H1 (cell line): ENCODE results near the gene MIA2. TPM values are rescaled to one million over a fixed set of nuclear protein-coding genes. Genes with fewer than 3 reads are reported as not detected.

ENCODE experiments used
- CTCF ChIA-PET: fragments of 300-600 bp; sonication (Branson Sonifier 250); formaldehyde crosslinking; loops from one replicate; lab custom pipeline; 2021; ENCODE audit not compliant: partially characterized antibody; lab: Charles Lee
- POLR2A ChIA-PET: fragments of 300-600 bp; sonication (Branson Sonifier 250); formaldehyde crosslinking; loops from one replicate; lab custom pipeline; 2021; ENCODE audit warnings: inconsistent platforms; ENCODE audit not compliant: partially characterized antibody; lab: Charles Lee
- DNase-seq, 2 experiments: peaks; one replicate each; pipeline versions ENCODE4 v3.0.0 to v3.0.0-alpha.2; 2010 to 2022; ENCODE audit warnings: low spot score in 2 of 2, low read depth in 1 of 2, mixed read lengths in 1 of 2
- FAIRE-seq: peaks from 2 replicates; lab custom pipeline; 2011; peaks lifted over from hg19 to GRCh38; lab: Jason Lieb, UNC
- H2AFZ ChIP-seq: 2 replicates; pipeline ENCODE4 v1.8.1; 2012; ENCODE audit warnings: low read length, inconsistent platforms
- H2AK5ac ChIP-seq: 2 replicates; pipeline ENCODE4 v1.6.1; 2013; ENCODE audit warnings: low read depth, low read length
- H2BK120ac ChIP-seq: replicated peaks from 2 replicates; pipeline ENCODE3; 2013; ENCODE audit warnings: low read depth, low read length, inconsistent platforms
- H2BK12ac ChIP-seq: 2 replicates; pipeline ENCODE4 v1.6.1; 2013; ENCODE audit warnings: low read depth, low read length
- H2BK15ac ChIP-seq: 2 replicates; pipeline ENCODE4 v1.6.1; 2013; ENCODE audit warnings: low read length
- H2BK20ac ChIP-seq: 2 replicates; pipeline ENCODE4 v1.6.1; 2013; ENCODE audit warnings: low read length
- H2BK5ac ChIP-seq: 2 replicates; pipeline ENCODE4 v1.6.1; 2013; ENCODE audit warnings: low read depth, low read length
- H3K14ac ChIP-seq: 2 replicates; pipeline ENCODE4 v1.6.1; 2013; ENCODE audit warnings: inconsistent platforms; ENCODE audit not compliant: insufficient read length
- H3K18ac ChIP-seq: 2 replicates; pipeline ENCODE4 v1.6.1; 2013; ENCODE audit warnings: low read length; ENCODE audit errors: extremely low read depth
- H3K23ac ChIP-seq: 2 replicates; pipeline ENCODE4 v1.6.1; 2013; ENCODE audit warnings: inconsistent platforms; ENCODE audit not compliant: insufficient read length
- H3K23me2 ChIP-seq: 2 replicates; pipeline ENCODE4 v1.6.1; 2013; ENCODE audit warnings: low read depth, low read length
- H3K27ac ChIP-seq: 2 replicates; pipeline ENCODE4 v1.6.1; 2011; ENCODE audit warnings: low read depth, low read length, inconsistent platforms
- H3K27me3 ChIP-seq, 4 experiments: replicated peaks in 1 of 4; 1 replicate in 1 of 4; 2 replicates in 3 of 4; pipeline versions ENCODE4 v1.6.1 to v1.8.1; 2011 to 2013; ENCODE audit warnings: low read length in 3 of 4, mild to moderate bottlenecking in 3 of 4, inconsistent platforms in 2 of 4, mixed read lengths in 2 of 4, moderate library complexity in 1 of 4; ENCODE audit not compliant: control insufficient read depth in 3 of 4, insufficient read depth in 3 of 4; ENCODE audit errors: extremely low read depth in 1 of 4
- H3K36me3 ChIP-seq, 4 experiments: 2 replicates each; pipeline versions ENCODE4 v1.6.1 to v1.8.1; 2011 to 2013; ENCODE audit warnings: mild to moderate bottlenecking in 4 of 4, low read length in 3 of 4, moderate library complexity in 2 of 4, control low read depth in 1 of 4, inconsistent platforms in 1 of 4; ENCODE audit not compliant: insufficient read depth in 4 of 4, control insufficient read depth in 2 of 4
- H3K4ac ChIP-seq: replicated peaks from 2 replicates; pipeline ENCODE3; 2013; ENCODE audit warnings: low read length, low read depth, mixed read lengths, inconsistent platforms; ENCODE audit not compliant: insufficient read length
- H3K4me1 ChIP-seq, 4 experiments: replicated peaks in 1 of 4; 1 replicate in 1 of 4; 2 replicates in 3 of 4; pipeline versions ENCODE4 v1.6.1 to v1.8.1; 2011 to 2013; ENCODE audit warnings: low read length in 3 of 4, inconsistent platforms in 2 of 4, mixed read lengths in 1 of 4; ENCODE audit not compliant: insufficient read depth in 4 of 4, control insufficient read depth in 3 of 4
- H3K4me2 ChIP-seq, 2 experiments: 2 replicates each; pipeline versions ENCODE4 v1.6.1 to v1.8.1; 2011 to 2013; ENCODE audit warnings: low read depth in 2 of 2, low read length in 2 of 2, control low read depth in 1 of 2, inconsistent platforms in 1 of 2, mild to moderate bottlenecking in 1 of 2; ENCODE audit not compliant: insufficient read depth in 1 of 2
- H3K4me3 ChIP-seq, 4 experiments: fragments of 200-600, 300-600 bp in 1 of 4; sonication (generic), shearing (Covaris generic), sonication (Bioruptor Twin) in 1 of 4; 2 replicates each; pipeline versions ENCODE4 v1.5.1 to v1.8.1; 2011 to 2016; ENCODE audit warnings: low read length in 4 of 4, low read depth in 3 of 4, control low read depth in 2 of 4, inconsistent platforms in 2 of 4, mild to moderate bottlenecking in 2 of 4, mixed read lengths in 1 of 4, moderate library complexity in 1 of 4; ENCODE audit not compliant: insufficient read depth in 2 of 4; ENCODE audit errors: extremely low read depth in 1 of 4
- H3K56ac ChIP-seq: replicated peaks from 2 replicates; pipeline ENCODE3; 2013; ENCODE audit warnings: low read depth, mild to moderate bottlenecking, mixed read lengths, low read length, inconsistent platforms; ENCODE audit not compliant: insufficient read length
- H3K79me1 ChIP-seq: 2 replicates; pipeline ENCODE4 v1.6.1; 2013; ENCODE audit warnings: low read depth, low read length, control low read depth
- H3K79me2 ChIP-seq, 2 experiments: 2 replicates each; pipeline versions ENCODE4 v1.6.1 to v1.8.1; 2012 to 2013; ENCODE audit warnings: low read length in 2 of 2, mild to moderate bottlenecking in 2 of 2, inconsistent platforms in 1 of 2; ENCODE audit not compliant: insufficient read depth in 2 of 2, control insufficient read depth in 1 of 2
- H3K9ac ChIP-seq, 4 experiments: replicated peaks in 1 of 4; 1 replicate in 1 of 4; 2 replicates in 3 of 4; pipeline versions ENCODE4 v1.6.1 to v1.8.1; 2011 to 2013; ENCODE audit warnings: low read depth in 3 of 4, low read length in 3 of 4, control low read depth in 2 of 4, mild to moderate bottlenecking in 2 of 4, moderate library complexity in 2 of 4, inconsistent platforms in 1 of 4; ENCODE audit errors: extremely low read depth in 1 of 4
- H3K9me3 ChIP-seq, 2 experiments: 2 replicates each; pipeline versions ENCODE4 v1.6.1 to v1.8.1; 2012 to 2013; ENCODE audit warnings: mild to moderate bottlenecking in 2 of 2, moderate library complexity in 2 of 2, control low read depth in 1 of 2, inconsistent platforms in 1 of 2, low read depth in 1 of 2, low read length in 1 of 2, mixed read lengths in 1 of 2; ENCODE audit not compliant: insufficient read depth in 2 of 2
- H4K20me1 ChIP-seq, 2 experiments: replicated peaks in 1 of 2; 2 replicates each; pipeline versions ENCODE3 to v1.8.1; 2011 to 2013; ENCODE audit warnings: inconsistent platforms in 2 of 2, low read length in 2 of 2, mild to moderate bottlenecking in 1 of 2; ENCODE audit not compliant: insufficient read depth in 2 of 2, control insufficient read depth in 1 of 2
- H4K5ac ChIP-seq: 2 replicates; pipeline ENCODE4 v1.6.1; 2013; ENCODE audit warnings: low read length, low read depth, mixed read lengths, inconsistent platforms; ENCODE audit not compliant: insufficient read length
- H4K8ac ChIP-seq: 2 replicates; pipeline ENCODE4 v1.8.0; 2013; ENCODE audit warnings: mild to moderate bottlenecking, moderate library complexity, low read length, inconsistent platforms; ENCODE audit not compliant: insufficient read depth; ENCODE audit errors: extremely low read depth
- H4K91ac ChIP-seq: replicated peaks from 2 replicates; pipeline ENCODE3; 2013; ENCODE audit warnings: low read length, mixed read lengths, inconsistent platforms; ENCODE audit not compliant: insufficient read length
- FOSL1 ChIP-seq: IDR thresholded peaks from 2 replicates; pipeline ENCODE4 v1.6.1; 2011; ENCODE audit warnings: mild to moderate bottlenecking, low read depth, low read length, moderate library complexity; ENCODE audit not compliant: insufficient read depth
- GTF2F1 ChIP-seq: IDR thresholded peaks from 2 replicates; pipeline ENCODE4 v1.6.1; 2012; ENCODE audit warnings: low read depth, low read length, improper control_type of control experiment, borderline replicate concordance
- JUND ChIP-seq: IDR thresholded peaks from 2 replicates; pipeline ENCODE4 v1.6.1; 2011; ENCODE audit warnings: mild to moderate bottlenecking, improper control_type of control experiment, low read length
- NANOG ChIP-seq: IDR thresholded peaks from 2 replicates; pipeline ENCODE4 v1.6.1; 2011; ENCODE audit warnings: low read length, low read depth, mild to moderate bottlenecking, inconsistent platforms; ENCODE audit not compliant: insufficient read depth, poor library complexity, severe bottlenecking
- PHF8 ChIP-seq: fragments of 200-600 bp; sonication (generic); conservative IDR thresholded peaks from 2 replicates; pipeline ENCODE4 v1.7.1; 2012; ENCODE audit warnings: low read depth, mild to moderate bottlenecking, inconsistent platforms, low read length, moderate library complexity
- POLR2A ChIP-seq, 2 experiments: IDR thresholded peaks; 1 replicate in 1 of 2; 2 replicates in 1 of 2; pipeline ENCODE4 v1.6.1; 2011; ENCODE audit warnings: low read depth in 2 of 2, low read length in 2 of 2, mild to moderate bottlenecking in 2 of 2; ENCODE audit errors: control extremely low read depth in 1 of 2
- WGBS, 2 experiments: shearing (Covaris generic) in 1 of 2; methylation state at CpG; one replicate each; pipeline versions ENCODE4 v1.1.6 to v1.1.7; 2013 to 2015; ENCODE audit warnings: low lambda C conversion rate in 2 of 2, mixed read lengths in 2 of 2, inconsistent platforms in 1 of 2, low coverage in 1 of 2, missing lambda C conversion rate in 1 of 2; ENCODE audit not compliant: insufficient replicate concordance in 2 of 2, insufficient coverage in 1 of 2, insufficient read length in 1 of 2; ENCODE audit errors: extremely low coverage in 1 of 2, missing lambda C conversion rate in 1 of 2; 5-methylcytosine and 5-hydroxymethylcytosine counted together
- polyA plus RNA-seq, 7 experiments: library from polyadenylated mRNA; depleted of rRNA in 3 of 7; stranded (reverse) in 5 of 7; unstranded in 2 of 7; fragments of >200 nt in 5 of 7; fragments of 200-250 nt in 2 of 7; gene quantifications; 1 replicate in 5 of 7; 2 replicates in 1 of 7; 4 replicates in 1 of 7; pipeline versions ENCODE4 v1.2.1 to v1.2.3, GENCODE V29; 2011 to 2013; ENCODE audit warnings: missing spikeins in 2 of 7, mixed read lengths in 2 of 7
- total RNA-seq: library from RNA; stranded (reverse); fragmentation: NEBNext Ultra II Directional; extraction: Animal tissue kit (Norgen Biotek cat#: 25700); gene quantifications from 2 replicates; pipeline ENCODE4 v1.2.1, GENCODE V29; 2021

MIA2 gene
- total and polyA plus RNA-seq, 2 of the 8 experiments (the other 6 are each of a cell fraction or from before 2014, with no cell fraction given) = 10.1 to 15.0 TPM

GRCh38 chr14:39382463-39382862, 148.7 kb downstream of the MIA2 start:
- Histone ChIP-seq H4K20me1 (no peaks in the 10 kb centered on the region), H2BK12ac (no peak overlapping the region), H4K91ac (no peak overlapping the region), H2AFZ (no peak overlapping the region), H2BK15ac (no peak overlapping the region), H2BK5ac (no peak overlapping the region), H3K4me1 (no peaks in the 10 kb centered on the region), H3K9me3 (no peaks in the 10 kb centered on the region), H3K79me2 (no peaks in the 10 kb centered on the region), H3K23ac (no peak overlapping the region), H3K27me3 (no peaks in the 10 kb centered on the region), H3K18ac (no peak overlapping the region), H2AK5ac (no peak overlapping the region), H3K4me2 (no peak overlapping the region), H4K8ac (no peak overlapping the region), H3K4ac (no peak overlapping the region), H3K14ac (no peak overlapping the region), H3K56ac (no peak overlapping the region), H3K23me2 (no peaks in the 10 kb centered on the region), H3K9ac (no peak overlapping the region), H3K27ac (no peak overlapping the region), H3K4me3 (no peak overlapping the region), H3K79me1 (no peaks in the 10 kb centered on the region), H2BK120ac (no peak overlapping the region), H4K5ac (no peak overlapping the region), H3K36me3 (no peaks in the 10 kb centered on the region), H2BK20ac (no peak overlapping the region)
- TF ChIP-seq JUND = no peak
- no peak for TF ChIP-seq NANOG
- TF ChIP-seq POLR2A (IDR thresholded peaks at IDR 0.05; ENCODE audit: control extremely low read depth in 1 of 2, low read depth in 2 of 2, low read length in 2 of 2) = no peak
- TF ChIP-seq FOSL1 = no peak
- no peak for TF ChIP-seq GTF2F1
- no peak for TF ChIP-seq PHF8
- POLR2A ChIA-PET = no interaction called here
- no peak for DNase-seq
- 83% methylated on average over 3 of the region's 3 CpGs; no CpG with 5 or more reads in 1 of the 2 experiments for WGBS, 2 experiments
- FAIRE-seq = no peak
- CTCF ChIA-PET = interaction anchor here (0.9 to 1.3 kb wide), 2 partner anchors 10 to 18 kb away, joined by 3 read pairs; no protein-coding TSS in a partner anchor
